Measurements from ENCODE around the gene EXO1.
"Not testable (repeated sequence)": the region's sequence is repeated elsewhere in the genome, so short reads cannot be mapped to it uniquely, and the experiment has no call there.

Gene EXO1

DNA sequence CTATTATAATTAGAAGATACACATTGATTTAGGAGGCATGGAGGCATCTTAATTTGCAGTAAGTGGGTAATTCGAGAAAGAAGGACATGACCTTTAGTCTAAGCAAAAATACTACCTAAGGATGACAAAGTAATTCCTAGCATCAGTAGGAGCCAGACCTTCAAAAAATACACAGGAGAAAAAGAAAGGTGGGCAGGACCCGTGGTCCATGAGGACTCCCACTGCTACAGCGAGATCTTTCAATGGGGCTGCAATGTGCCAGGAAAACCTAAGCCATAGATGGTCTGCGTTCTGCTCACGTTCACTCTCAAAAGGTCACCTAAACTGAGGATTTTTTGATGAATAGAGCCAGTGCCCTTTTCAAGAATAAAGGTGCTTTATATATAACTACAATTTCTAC lies 10.6 kb upstream of the EXO1 start:
- no peak for DNase-seq

DNA sequence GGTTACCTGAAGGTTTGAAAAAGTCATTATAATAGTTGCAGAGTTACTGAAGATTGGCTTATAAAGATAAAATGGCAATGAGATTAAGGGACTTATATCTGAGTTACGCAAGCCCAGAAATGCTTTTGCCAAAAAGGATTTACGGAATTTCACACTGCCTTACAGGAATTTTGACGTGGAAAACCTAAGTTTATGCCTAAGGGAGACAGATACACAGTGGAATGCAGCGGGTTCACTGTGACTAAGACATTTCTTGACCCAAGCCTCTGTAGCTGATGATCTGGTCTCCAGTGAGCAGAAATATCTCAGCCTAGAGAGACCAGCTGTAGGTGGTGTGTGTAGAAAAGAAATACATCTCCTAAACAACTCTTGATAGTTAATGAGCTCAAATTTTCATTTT lies 10.1 kb upstream of the EXO1 start:
- DNase-seq = peak; percentile 70

DNA sequence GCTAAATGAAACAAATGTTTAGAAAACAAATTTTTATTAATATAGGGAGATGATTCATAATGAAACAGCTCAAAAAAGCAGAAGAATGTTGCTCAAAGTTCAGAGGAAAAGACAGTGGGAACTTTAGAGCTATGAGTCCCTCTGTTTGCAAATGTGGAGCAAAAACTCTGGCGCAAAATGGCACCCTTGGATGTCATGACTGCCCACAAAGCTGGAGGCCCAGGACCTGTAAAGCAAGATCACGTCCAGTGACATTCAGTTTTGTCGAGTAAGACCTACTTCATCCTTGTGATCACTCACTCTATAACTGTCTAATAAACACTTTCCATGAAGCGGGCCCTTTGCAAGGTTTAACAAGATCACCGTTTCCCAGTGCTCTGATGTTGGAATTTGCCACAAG lies 9.1 kb upstream of the EXO1 start:
- no peak for DNase-seq

DNA sequence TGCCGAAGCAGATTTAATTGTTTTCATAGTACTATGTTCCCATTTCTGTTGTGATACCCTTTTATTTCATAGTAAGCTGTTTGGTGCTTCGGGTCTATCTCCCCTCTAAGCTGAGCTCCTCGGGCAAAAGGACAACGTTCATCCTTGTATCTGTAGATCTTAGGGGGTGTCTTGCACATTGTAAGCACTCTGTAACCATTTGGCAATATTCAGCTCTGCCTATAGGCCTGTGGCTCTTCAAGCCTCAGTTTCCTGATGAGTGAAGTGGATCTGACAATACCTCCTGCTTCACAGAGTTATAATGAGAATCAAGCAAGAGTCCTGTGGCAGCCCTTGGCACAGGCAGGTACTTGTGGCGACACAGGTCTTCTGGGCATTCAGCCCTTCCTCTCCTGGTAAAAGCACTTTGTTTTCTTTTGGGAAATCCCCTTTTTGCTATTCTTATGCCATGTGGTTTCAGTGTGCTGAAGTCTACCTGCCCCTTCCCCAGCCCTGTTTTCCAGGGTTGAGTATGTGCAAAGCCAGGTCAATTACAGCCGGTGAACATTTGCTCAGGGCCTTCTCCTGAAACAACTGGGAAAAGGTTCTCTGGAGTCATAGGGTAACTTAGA lies 8.5 kb upstream of the EXO1 start:
- no peak for DNase-seq

DNA sequence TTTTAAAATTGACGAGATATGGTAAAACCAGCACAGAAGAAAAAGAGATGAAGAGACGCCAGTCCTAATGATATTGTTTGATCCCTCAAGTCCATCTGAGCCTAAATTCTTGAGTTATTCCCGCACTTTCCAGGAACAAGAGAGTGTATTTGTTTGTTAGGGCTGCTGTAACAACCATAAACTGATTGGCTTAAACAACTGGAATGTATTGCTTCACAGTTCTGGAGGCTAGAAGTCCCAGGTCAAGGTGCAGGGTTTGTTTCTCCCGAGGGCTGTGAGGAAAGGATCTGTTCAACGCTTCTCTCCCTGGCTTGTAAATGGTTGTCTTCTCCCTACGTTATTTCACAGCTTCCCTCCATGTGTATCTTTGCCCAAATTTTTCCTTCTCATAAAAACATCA lies 7.8 kb upstream of the EXO1 start:
- DNase-seq = no peak

DNA sequence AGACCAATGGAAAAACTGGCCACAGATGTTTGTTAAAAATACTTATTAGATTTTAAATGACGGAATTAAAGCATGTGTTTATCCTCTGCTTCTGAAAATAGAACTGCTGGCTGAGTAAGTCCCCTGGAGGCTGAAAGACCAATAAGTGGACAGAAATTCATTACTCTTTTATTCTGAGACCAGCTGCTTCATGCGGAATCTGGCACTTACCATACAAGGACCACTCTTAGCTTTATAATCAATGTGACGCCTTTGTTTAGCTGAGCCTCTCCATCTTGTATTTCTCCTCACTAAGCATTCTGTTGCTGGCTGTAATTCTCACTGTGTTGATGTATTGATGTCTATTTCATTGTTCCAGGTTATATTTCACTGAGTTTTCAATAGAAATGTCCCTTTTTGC lies 6.3 kb upstream of the EXO1 start:
- DNase-seq = no peak

DNA sequence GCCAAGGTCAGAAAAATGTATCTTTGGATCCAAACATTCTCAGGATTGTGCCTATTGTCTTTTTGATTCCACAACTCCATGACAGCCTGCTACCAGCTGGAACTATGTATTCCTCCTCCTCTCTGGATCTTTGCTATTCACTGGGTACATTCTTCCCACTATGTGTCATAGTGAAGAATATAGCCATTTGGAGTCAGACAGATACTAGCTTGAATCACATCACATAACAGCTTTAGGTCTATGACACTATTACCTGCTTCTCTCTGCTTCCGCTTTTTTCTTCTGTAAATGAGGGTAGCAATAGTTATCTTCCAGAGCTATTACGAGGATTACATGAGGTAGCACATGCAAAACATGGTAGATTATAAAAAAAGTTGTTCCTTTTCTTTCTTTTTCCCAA lies 5.4 kb upstream of the EXO1 start:
- peak; percentile 71 for DNase-seq

DNA sequence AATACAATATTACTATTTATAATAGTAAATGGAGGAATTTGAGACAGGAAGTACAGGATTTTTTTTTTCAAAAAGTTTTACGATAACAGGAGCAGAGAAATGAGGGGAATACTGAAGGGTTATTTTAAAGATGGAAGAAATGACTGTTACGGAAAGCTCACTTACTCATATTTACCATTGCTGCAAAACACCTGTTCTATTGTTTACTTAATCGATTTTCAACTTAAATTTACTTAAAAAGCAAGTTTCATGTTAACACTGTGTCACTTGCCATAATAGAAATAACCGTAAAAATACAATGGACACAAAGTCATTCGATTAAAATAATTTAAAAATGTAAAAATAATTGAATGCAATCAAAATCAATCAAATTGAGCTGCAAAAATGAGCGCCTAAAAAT lies 3.4 kb upstream of the EXO1 start:
- DNase-seq = no peak

DNA sequence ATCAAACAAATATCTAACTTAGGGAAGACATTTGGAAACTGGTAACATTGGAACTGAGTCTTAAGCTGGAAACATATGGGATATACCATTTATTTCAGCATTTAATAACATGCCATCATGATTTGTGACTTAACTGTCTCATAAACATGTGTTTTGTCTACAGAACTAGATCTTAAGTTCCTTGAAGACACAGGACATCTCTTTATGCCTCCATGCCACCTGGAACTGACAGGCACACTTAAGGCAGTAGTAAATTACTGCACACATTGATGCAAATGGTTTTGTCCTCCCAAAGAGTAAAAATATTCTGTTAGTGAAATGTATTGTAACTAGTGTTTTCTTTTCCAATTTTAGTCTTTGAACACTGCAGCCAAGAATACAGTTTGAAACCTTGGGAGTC lies 1.6 kb upstream of the EXO1 start:
- DNase-seq = no peak

DNA sequence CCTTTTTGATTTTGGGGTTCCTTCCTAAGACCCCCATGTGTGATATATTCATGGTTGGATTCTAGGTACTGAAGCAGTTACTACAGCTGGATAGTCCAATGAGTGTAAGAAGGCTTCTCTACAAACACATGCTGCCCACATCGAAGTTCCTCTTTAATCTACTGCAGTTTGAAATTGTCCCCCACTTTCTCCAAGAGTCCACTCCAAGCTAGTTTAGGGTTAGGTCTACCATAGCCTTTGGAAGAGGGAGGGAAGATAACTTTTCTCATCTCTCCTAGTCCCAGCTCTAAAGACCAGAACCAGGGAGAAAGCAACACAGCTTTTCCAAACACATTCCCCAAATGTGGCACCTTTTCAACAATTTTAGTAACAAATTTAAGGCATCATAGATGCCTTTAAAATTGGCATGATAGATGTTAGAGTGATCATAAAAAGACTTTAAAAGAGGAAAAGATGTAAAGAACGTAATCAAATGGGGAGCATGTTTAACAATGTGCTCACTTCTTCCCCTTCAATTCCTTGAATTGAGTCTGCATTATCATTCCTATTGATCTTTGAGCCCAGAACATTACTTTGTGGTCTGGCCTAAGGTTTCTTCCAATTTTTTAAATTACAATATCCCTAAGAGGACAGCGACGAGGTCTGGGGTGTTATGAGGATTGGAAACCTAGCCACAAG lies 1.0 kb upstream of the EXO1 start:
- no peak for DNase-seq

DNA sequence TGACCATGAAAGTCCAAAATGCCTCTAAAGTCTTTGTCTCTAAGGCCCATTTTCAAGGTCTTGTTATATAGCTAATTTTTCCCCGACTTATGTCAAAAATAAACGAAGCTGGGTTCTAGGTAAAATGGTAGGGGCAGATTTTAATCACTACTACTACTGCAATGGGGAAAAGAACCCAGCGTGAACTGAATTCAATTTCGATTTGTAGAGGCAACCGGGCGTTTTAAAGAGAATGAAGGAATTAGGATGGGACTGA lies 536 bp upstream of the EXO1 start:
- DNase-seq = no peak

DNA sequence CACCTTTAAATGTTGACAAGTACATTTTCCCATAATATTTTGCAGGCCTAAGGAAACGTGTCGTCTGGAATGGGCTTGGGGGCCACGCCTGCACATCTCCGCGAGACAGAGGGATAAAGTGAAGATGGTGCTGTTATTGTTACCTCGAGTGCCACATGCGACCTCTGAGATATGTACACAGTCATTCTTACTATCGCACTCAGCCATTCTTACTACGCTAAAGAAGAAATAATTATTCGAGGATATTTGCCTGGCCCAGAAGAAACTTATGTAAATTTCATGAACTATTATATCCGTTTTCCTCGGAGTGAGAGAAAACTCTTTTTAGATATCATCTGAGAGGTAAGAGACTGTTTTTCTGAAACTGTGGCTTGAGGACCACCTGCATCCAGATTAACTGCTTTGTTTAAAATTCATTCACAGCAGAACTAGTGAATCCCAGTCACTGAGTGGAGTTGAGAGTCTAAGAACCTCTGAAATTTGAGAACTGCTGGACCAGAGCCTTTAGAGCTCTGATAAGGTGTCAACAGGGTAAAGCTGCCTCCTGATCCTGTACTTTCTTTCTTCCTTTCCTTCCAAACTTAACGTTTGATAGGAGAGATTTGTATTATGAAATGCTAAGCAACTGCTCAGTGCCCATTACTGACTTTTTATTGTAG lies 811 bp downstream of the EXO1 start:
- DNase-seq = no peak

DNA sequence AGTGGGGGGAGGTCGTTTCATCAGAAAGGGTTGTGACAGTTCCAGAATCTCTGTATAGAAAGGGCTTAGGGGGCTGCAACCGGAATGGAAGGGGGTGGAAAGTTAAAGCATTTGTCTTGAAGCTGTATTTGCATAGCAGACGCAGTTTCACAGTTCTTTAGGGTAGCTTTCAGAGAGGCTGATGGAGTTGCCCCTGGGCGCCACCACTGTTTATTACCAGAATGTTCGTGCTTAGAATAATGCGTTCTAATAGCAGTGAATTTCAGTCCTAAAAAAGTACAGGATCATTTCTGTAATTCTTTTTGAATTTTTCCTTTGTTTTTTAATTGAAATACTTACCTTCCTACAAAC lies 1.3 kb downstream of the EXO1 start:
- no peak for DNase-seq

DNA sequence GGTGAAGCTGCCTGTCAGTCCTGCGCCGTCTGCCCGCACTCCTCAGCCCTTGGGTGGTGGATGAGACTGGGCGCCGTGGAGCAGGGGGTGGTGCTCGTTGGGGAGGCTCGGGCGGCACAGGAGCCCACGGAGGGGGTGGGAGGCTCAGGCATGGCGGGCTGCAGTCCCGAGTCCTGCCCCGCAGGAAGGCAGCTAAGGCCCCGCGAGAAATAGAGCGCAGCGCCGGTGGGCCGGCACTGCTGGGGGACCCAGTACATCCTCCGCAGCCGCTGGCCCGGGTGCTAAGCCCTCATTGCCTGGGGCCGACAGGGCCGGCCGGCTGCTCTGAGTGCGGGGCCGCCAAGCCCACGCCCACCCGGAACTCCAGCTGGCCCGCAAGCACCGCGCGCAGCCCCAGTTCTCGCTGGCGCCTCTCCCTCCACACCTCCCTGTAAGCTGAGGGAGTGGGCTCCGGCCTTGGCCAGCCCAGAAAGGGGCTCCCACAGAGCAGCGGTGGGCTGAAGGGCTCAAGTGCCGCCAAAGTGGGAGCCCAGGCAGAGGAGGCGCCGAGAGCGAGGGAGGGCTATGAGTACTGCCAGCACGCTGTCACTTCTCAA lies 7.6 kb downstream of the EXO1 start:
- not testable (repeated sequence) for DNase-seq

DNA sequence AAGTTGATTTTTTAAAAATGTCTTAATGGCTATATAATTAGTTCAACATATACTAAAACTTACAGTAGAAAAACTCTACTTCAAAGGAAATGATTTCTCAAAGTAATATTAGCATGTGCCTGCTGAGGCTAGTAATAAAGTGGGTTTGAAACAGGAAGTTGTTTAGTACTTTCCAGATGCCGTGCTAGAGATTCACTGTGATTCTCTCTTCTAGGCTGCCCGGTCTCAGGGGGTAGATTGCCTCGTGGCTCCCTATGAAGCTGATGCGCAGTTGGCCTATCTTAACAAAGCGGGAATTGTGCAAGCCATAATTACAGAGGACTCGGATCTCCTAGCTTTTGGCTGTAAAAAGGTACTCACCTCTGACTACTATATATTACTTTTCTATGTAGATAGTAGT lies 9.1 kb downstream of the EXO1 start:
- no peak for DNase-seq

DNA sequence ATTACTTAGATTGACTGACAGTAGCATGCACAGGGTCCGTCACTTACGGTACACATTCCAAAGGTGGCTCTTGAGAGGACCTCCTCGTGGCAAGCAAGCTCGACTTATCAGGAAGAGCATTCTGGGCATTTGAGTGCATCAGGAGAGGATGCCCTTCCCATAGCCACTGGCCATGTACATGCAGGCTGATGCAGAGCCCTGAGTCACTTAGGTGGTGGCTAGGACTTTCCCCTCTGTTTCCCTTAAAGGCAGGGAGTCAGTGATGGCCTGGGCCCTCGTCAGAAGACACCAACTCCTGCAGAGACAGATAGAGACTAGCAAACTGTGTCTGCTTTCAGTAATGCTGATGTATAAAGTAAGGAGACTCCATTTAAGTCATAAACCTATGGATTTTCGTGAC lies 12.9 kb downstream of the EXO1 start:
- DNase-seq = no peak

DNA sequence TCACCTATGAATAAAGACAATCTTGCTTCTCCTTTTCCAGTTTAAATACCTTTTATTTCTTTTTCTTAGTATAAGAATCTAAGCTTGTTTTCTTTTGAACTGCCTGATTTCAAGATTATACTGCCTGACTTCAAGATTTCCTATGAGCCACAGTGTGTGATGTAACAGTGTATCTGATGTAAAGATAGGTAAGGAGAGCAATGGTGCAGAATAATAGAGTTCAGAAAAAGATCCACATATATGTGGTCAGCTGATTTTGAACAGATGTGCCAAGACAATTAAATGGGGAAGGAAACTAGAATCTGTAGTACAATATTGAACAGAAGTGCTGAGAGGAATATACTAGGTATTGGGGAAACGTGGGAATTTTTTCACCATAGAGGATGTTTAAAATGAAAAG lies 21.0 kb downstream of the EXO1 start:
- no peak for DNase-seq

DNA sequence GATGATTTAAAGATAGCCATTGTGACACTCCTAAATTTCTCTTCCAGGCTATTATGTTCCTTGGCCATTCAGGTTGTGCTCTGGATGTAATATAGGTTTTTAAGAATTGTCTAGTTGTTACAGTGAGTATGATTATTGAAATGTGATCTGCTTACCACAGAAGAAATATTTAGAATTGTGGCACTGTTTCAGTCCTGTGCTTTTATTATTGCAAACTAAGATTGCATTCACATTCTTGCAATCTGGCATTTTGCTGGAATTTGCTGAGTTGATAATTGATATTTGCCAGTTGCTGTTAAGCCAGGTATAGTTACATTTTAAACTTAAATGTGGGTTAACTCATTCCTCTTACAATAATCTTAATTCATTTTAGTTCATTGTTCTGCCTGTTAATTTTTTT lies 22.3 kb downstream of the EXO1 start:
- no peak for DNase-seq

DNA sequence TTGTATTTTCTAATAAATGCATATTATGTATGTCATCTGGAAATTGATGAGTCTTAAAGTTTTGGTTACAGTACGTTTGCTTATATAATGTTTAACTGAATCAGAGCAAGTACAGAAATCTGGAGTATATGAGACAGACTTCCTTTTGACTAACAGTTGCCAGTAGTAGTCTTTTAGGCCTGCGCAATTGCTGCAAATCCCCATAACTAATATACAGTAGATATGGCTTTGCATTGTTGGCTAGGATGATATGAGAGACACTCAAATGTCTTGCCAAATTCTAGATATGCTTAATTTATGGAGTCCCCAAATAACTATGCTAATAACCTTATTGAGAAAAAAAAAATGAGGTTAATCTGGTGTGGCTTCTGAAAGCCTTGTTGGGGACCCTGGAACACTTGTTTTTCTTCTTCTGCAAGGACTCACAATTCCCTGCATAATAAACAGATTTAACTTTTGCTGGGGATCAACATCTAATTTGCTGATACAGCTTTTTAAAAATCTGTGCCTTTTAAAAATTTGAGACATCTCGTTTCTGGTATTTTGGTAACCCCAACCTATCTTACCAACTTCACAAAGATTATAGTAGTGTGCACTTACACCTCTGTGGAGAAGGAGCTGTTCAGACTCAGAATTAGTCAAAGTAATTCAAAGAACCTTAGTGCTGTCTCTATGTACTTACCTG lies 22.9 kb downstream of the EXO1 start:
- no peak for DNase-seq

DNA sequence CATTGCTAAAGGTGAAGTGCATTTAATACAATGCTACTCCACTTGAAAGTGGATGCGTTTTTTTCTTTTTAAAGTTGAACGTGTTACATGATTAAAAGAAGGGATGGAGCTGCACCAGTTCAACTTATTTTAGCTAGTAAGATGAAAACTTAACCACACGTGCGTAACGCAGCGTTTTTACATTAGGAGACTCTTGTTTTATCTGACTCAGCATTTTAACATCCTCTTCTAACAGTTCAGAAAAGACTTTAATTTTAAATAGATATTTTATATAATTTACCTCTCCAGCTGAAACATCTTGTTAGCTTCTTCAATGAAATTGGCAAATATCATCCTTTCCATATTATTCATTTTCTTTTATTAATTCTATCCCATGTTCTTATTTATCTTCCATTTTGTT lies 33.4 kb downstream of the EXO1 start:
- no peak for DNase-seq

DNA sequence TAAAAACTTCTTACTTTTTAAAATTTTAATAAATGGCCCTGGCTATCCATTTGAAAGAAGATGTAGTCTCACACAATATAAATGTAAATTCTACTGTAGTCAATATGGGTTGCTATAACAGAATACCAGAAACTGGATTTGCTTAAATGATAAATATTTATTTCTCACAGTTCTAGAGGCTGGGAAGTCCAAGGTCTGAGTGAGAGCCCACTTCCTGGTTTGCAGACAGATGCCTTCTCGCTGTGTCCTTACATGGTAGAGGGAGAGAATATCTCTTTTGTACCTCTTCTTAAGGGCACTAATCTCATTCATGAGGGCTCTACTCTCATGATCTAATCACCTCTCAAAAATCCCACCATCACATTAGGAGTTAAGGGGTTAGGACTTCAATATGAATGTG lies 35.2 kb downstream of the EXO1 start:
- DNase-seq = no peak

DNA sequence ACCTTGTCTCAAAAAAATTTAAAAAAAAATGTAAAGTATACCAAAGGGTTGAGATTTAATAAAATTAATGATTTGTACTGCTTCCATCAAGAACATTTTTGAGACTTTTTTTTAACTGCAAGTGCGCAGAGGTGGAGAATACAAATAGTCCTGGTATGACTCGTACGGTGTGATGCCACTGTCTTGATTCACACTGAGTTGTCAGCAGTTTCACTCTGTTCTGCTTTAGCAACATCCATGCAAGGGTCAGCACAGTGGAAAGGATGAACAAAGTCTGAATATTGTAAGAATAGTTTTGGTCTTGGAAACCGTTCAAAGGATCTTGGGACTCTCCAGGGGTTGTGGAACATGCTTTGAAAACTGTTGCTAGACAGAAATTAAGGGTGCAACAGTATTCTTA lies 40.2 kb downstream of the EXO1 start:
- no peak for DNase-seq

DNA sequence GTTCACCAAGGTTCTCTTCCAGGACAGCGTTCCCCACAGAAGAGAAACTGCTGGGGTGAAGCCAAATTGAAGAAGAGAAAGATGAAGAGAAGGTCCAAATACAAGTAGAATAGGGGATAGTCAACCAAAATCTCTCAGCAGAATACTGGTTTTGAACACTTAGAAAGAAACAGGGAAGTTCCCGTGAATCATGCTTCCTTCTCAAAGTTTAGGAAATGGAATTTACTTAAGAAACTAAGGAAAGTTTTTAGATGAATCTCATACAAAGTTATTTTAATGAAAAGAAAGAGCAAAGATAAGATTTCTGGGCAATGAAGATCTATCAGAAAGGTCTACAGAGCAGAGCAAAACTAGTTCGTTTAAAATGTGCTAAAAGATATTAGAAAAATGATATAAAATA lies 43.3 kb downstream of the EXO1 start:
- no peak for DNase-seq

DNA sequence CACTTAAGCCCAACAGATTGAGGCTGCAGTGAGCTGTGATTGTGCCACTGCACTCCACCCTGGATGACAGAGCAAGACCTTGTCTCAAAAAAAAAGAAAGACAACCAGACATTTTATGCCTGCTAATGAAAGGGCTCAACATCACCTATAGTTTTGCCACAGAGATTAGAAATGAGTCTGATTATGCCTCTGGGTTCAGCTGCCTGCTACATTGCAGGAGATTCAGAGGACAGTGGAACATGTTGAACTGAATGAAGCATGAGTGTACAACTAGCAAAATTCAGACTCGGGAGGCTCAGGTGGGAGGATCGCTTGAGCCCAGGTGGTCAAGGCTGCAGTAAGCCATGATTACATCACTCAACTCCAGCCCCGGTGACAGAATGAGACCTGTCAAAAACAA lies 46.0 kb downstream of the EXO1 start:
- DNase-seq = no peak

Measured in fibroblast of skin of back (primary cell).